GM19463 (cell line): Measurements from ENCODE around the gene NUDT16L1.
"Not testable (repeated sequence)": the region's sequence is repeated elsewhere in the genome, so short reads cannot be mapped to it uniquely, and the experiment has no call there.

ENCODE experiments used
- ATAC-seq: cut with Tn5 transposase; IDR thresholded peaks from one replicate; pipeline ENCODE4 v1.9.1; 2021; ENCODE audit warnings: mild to moderate bottlenecking, moderate library complexity; ENCODE audit not compliant: unreplicated experiment

NUDT16L1 gene

GRCh38 chr16:4693296-4693955, at the start of gene NUDT16L1:
NUDT16L1 (plus strand) TSS chr16:4693562; CDS start chr16:4693727, 165 bp downstream.
- peak; percentile 98 for ATAC-seq

GRCh38 chr16:4646773-4647643, 46.4 kb upstream of the NUDT16L1 start:
- ATAC-seq = no peak

GRCh38 chr16:4647644-4647980, 45.8 kb upstream of the NUDT16L1 start:
- ATAC-seq = no peak

- ATAC-seq = no peak
Observed at GRCh38 chr16:4648917-4649316, 44.4 kb upstream of the NUDT16L1 start.

- ATAC-seq = no peak
Observed at GRCh38 chr16:4649744-4650442, 43.5 kb upstream of the NUDT16L1 start.

- ATAC-seq = not testable (repeated sequence)
Observed at GRCh38 chr16:4650443-4651074, 42.8 kb upstream of the NUDT16L1 start.

GRCh38 chr16:4651827-4652226, 41.5 kb upstream of the NUDT16L1 start:
- ATAC-seq = peak; percentile 46

- no peak for ATAC-seq
Observed at GRCh38 chr16:4652561-4652960, 40.8 kb upstream of the NUDT16L1 start.

GRCh38 chr16:4654011-4654963, 39.1 kb upstream of the NUDT16L1 start:
- no peak for ATAC-seq

- ATAC-seq = no peak
Observed at GRCh38 chr16:4654964-4655590, 38.3 kb upstream of the NUDT16L1 start.

GRCh38 chr16:4655801-4656200, 37.6 kb upstream of the NUDT16L1 start:
- no peak for ATAC-seq

GRCh38 chr16:4656221-4656620, 37.1 kb upstream of the NUDT16L1 start:
- ATAC-seq = no peak

GRCh38 chr16:4656695-4657686, 36.4 kb upstream of the NUDT16L1 start:
- no peak for ATAC-seq

- no peak for ATAC-seq
Observed at GRCh38 chr16:4659363-4660353, 33.7 kb upstream of the NUDT16L1 start.

GRCh38 chr16:4660454-4661007, 32.8 kb upstream of the NUDT16L1 start:
- ATAC-seq = peak; percentile 45

GRCh38 chr16:4661661-4662060, 31.7 kb upstream of the NUDT16L1 start:
- ATAC-seq = no peak

GRCh38 chr16:4663465-4663776, 29.9 kb upstream of the NUDT16L1 start:
- no peak for ATAC-seq
